CD14-positive monocyte (primary cell): ENCODE results near the gene GLI3. TPM values are rescaled to one million over a fixed set of nuclear protein-coding genes. Genes with fewer than 3 reads are reported as not detected.

Source experiments
- DNase-seq, 3 donors: peaks; one replicate each; pipeline ENCODE4 v3.0.0-alpha.2; 2011 to 2022
- H2AFZ ChIP-seq: 2 replicates; pipeline ENCODE4 v1.6.0; 2012; ENCODE audit warnings: mild to moderate bottlenecking, low read depth, low read length, inconsistent platforms; ENCODE audit not compliant: insufficient read depth, poor library complexity, severe bottlenecking
- H3K27ac ChIP-seq, 2 donors: 1 replicate in 1 of 2; 2 replicates in 1 of 2; pipeline ENCODE4 v1.5.1; 2012 to 2013; ENCODE audit warnings: low read length in 2 of 2, control low read depth in 1 of 2, inconsistent platforms in 1 of 2, low read depth in 1 of 2, mild to moderate bottlenecking in 1 of 2
- H3K27me3 ChIP-seq, 2 donors: one replicate each; pipeline versions ENCODE4 v1.6.0 to v1.6.1; 2011 to 2013; ENCODE audit warnings: low read length in 2 of 2; ENCODE audit not compliant: control insufficient read depth in 2 of 2, insufficient read depth in 2 of 2
- H3K36me3 ChIP-seq, 2 donors: replicated peaks in 1 of 2; 1 replicate in 1 of 2; 2 replicates in 1 of 2; pipeline versions ENCODE4 v1.5.1 to v1.6.1; 2012 to 2013; ENCODE audit warnings: low read length in 2 of 2, control low read depth in 1 of 2, inconsistent platforms in 1 of 2, mild to moderate bottlenecking in 1 of 2; ENCODE audit not compliant: insufficient read depth in 2 of 2, control insufficient read depth in 1 of 2
- H3K4me1 ChIP-seq, 2 donors: 1 replicate in 1 of 2; 2 replicates in 1 of 2; pipeline versions ENCODE4 v1.5.1 to v1.6.1; 2012 to 2013; ENCODE audit warnings: low read length in 2 of 2, control low read depth in 1 of 2, inconsistent platforms in 1 of 2, mild to moderate bottlenecking in 1 of 2, moderate library complexity in 1 of 2; ENCODE audit not compliant: insufficient read depth in 2 of 2, control insufficient read depth in 1 of 2
- H3K4me2 ChIP-seq: replicated peaks from 2 replicates; pipeline ENCODE3; 2012; ENCODE audit warnings: low read length, moderate library complexity, mild to moderate bottlenecking; ENCODE audit not compliant: poor library complexity, severe bottlenecking; ENCODE audit errors: extremely low read depth
- H3K4me3 ChIP-seq, 3 experiments: fragments of 200-600 bp in 1 of 3; sonication (generic) in 1 of 3; replicated peaks in 1 of 3; 1 replicate in 2 of 3; 2 replicates in 1 of 3; pipeline ENCODE4 v1.5.1; 2011 to 2013; ENCODE audit warnings: low read length in 3 of 3, mild to moderate bottlenecking in 3 of 3, control low read depth in 2 of 3, low read depth in 2 of 3, inconsistent platforms in 1 of 3, moderate library complexity in 1 of 3
- H3K79me2 ChIP-seq: 2 replicates; pipeline ENCODE4 v1.6.0; 2012; ENCODE audit warnings: mild to moderate bottlenecking, control low read depth, inconsistent platforms, low read length, moderate library complexity; ENCODE audit not compliant: insufficient read depth
- H3K9ac ChIP-seq: 2 replicates; pipeline ENCODE4 v1.6.0; 2017; ENCODE audit warnings: low read length, mild to moderate bottlenecking; ENCODE audit not compliant: insufficient read depth, poor library complexity, severe bottlenecking
- H3K9me3 ChIP-seq, 2 donors: replicated peaks in 1 of 2; 1 replicate in 1 of 2; 2 replicates in 1 of 2; pipeline versions ENCODE4 v1.5.1 to v1.6.1; 2012 to 2013; ENCODE audit warnings: low read length in 2 of 2, control low read depth in 1 of 2; ENCODE audit not compliant: control insufficient read depth in 1 of 2, insufficient read depth in 1 of 2
- H4K20me1 ChIP-seq: 2 replicates; pipeline ENCODE4 v1.6.0; 2012; ENCODE audit warnings: mild to moderate bottlenecking, low read length, control low read depth, moderate library complexity; ENCODE audit not compliant: insufficient read depth
- H3K27ac Mint-ChIP-seq, 7 donors: one replicate each; pipeline ENCODE4 v1.8.0; 2020; ENCODE audit warnings: mild to moderate bottlenecking in 7 of 7, mixed read lengths in 7 of 7, moderate library complexity in 6 of 7, inconsistent platforms in 2 of 7
- H3K27me3 Mint-ChIP-seq, 3 donors: one replicate each; pipeline ENCODE4 v1.8.0; 2021 to 2022; ENCODE audit warnings: low read depth in 3 of 3, mild to moderate bottlenecking in 3 of 3, mixed read lengths in 3 of 3, moderate library complexity in 3 of 3, inconsistent platforms in 1 of 3
- H3K36me3 Mint-ChIP-seq, 2 donors: one replicate each; pipeline ENCODE4 v1.8.0; 2020; ENCODE audit warnings: mixed read lengths in 2 of 2, inconsistent platforms in 1 of 2, mild to moderate bottlenecking in 1 of 2
- H3K4me1 Mint-ChIP-seq: one replicate; pipeline ENCODE4 v1.8.0; 2020; ENCODE audit warnings: mild to moderate bottlenecking, mixed read lengths
- H3K4me3 Mint-ChIP-seq, 2 donors: one replicate each; pipeline ENCODE4 v1.8.0; 2020; ENCODE audit warnings: mild to moderate bottlenecking in 2 of 2, mixed read lengths in 2 of 2, moderate library complexity in 1 of 2
- H3K9me3 Mint-ChIP-seq, 7 donors: one replicate each; pipeline ENCODE4 v1.8.0; 2020 to 2022; ENCODE audit warnings: mixed read lengths in 7 of 7, mild to moderate bottlenecking in 6 of 7, moderate library complexity in 6 of 7, inconsistent platforms in 2 of 7
- CTCF ChIP-seq: fragments of 200-600 bp; IDR thresholded peaks from one replicate; pipeline ENCODE4 v1.8.0; 2022; ENCODE audit warnings: antibody characterized with exemption, mild to moderate bottlenecking
- WGBS: methylation state at CpG from one replicate; pipeline ENCODE4 v1.1.5; 2013; ENCODE audit warnings: missing lambda C conversion rate; ENCODE audit not compliant: insufficient coverage; 5-methylcytosine and 5-hydroxymethylcytosine counted together
- intact Hi-C, 2 donors: fragments of 100-400 bp; cut with micrococcal nuclease; formaldehyde crosslinking; loops; one replicate each; pipeline versions ENCODE4 v1.15.0 to v1.15.1; 2023
- polyA plus RNA-seq, 3 donors: library from polyadenylated mRNA; depleted of rRNA in 1 of 3; unstranded in 2 of 3; stranded (reverse) in 1 of 3; fragments of 300-500 nt in 2 of 3; fragments of >200 nt in 1 of 3; fragmentation: Illumina TruSeq in 2 of 3; gene quantifications; 1 replicate in 2 of 3; 2 replicates in 1 of 3; pipeline ENCODE4 v1.2.3, GENCODE V29; 2012 to 2021

Gene GLI3
- polyA plus RNA-seq, 3 donors: not detected

- Histone ChIP-seq H2AFZ (no peak overlapping the region), H3K36me3 (no peaks in the 10 kb centered on the region), H3K4me2 (no peak overlapping the region), H3K9me3 (no peaks in the 10 kb centered on the region), H3K4me3 (no peak overlapping the region), H3K27me3 (no peaks in the 10 kb centered on the region), H3K79me2 (no peaks in the 10 kb centered on the region), H4K20me1 (no peaks in the 10 kb centered on the region), H3K9ac (no peak overlapping the region), H3K4me1 (no peaks in the 10 kb centered on the region), H3K27ac (no peak overlapping the region)
- Mint-ChIP-seq H3K27ac (no peak overlapping the region), H3K9me3 (no peaks in the 10 kb centered on the region), H3K4me1 (no peaks in the 10 kb centered on the region), H3K36me3 (no peaks in the 10 kb centered on the region), H3K27me3 (peaks cover 2 to 6% (median 4%) of the 10 kb centered on the region in 3 donors), H3K4me3 (no peak overlapping the region)
- 94% methylated on average over 7 of the region's 7 CpGs for WGBS
- intact Hi-C loops: no loop called here
- no peak for TF ChIP-seq CTCF
- no peak for DNase-seq
These were observed 85.7 kb downstream of the GLI3 start for GRCh38 chr7:42151309-42151708.

GRCh38 chr7:42145539-42145938 is 91.5 kb downstream of the GLI3 start:
- Histone ChIP-seq H3K4me3 (no peak overlapping the region), H3K79me2 (no peaks in the 10 kb centered on the region), H4K20me1 (no peaks in the 10 kb centered on the region), H3K9ac (no peak overlapping the region), H2AFZ (no peak overlapping the region), H3K27me3 (no peaks in the 10 kb centered on the region), H3K9me3 (no peaks in the 10 kb centered on the region), H3K27ac (no peak overlapping the region), H3K36me3 (no peaks in the 10 kb centered on the region), H3K4me2 (no peak overlapping the region), H3K4me1 (no peaks in the 10 kb centered on the region)
- H3K27me3 Mint-ChIP-seq: peaks cover 0 to 4% (median 3%) of the 10 kb centered on the region in 3 donors
- no peak overlapping the region for H3K4me3 Mint-ChIP-seq
- intact Hi-C loops: no loop called here
- no peak overlapping the region for H3K27ac Mint-ChIP-seq
- DNase-seq: no peak
- H3K4me1 Mint-ChIP-seq: no peaks in the 10 kb centered on the region
- TF ChIP-seq CTCF: no peak
- peaks cover 0 to 4% (median 1%) of the 10 kb centered on the region in 7 donors for H3K9me3 Mint-ChIP-seq
- no peaks in the 10 kb centered on the region for H3K36me3 Mint-ChIP-seq
